Measurements from ENCODE around the gene WWOX. TPM values are rescaled to one million over a fixed set of nuclear protein-coding genes. Genes with fewer than 3 reads are reported as not detected.

The WWOX gene
- total and polyA plus RNA-seq, 2 donors (not counting 3 experiments of a cell fraction or from before 2014, with no cell fraction given), result 6.2 to 12.5 TPM

DNA sequence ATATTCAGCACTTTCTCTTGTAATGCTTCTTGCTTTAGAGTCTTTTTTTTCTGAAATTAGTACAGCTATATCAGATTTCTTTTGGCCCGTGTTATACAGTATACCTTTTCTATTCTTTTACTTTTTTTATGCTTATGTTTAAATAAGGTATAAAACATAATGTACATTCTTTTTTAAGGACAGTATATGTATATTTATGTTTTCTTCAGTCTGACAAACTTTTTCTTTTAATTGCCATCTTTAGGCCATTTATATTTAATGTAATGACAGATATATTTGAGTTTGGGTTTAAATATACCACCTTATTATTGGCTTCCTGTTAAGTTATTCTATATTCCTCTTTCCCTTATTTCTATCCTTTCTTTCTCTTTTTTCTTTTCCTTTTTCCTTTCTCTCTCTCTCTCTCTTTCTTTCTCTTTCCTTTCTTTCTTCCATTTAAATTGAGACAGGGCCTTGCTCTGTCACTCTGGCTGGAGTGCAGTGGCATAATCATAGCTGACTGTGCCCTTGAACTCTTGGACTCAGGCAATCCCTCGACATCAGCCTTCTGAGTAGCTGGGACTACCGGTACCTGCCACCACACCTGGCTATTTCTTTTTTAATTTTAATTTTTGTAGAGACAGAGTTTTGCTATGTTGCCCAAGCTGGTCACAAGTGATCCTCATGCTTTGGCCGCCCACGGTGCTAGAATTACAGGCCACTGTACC lies 61.7 kb downstream of the WWOX start:
- BruUV-seq (replicated peaks), result no TSS peak
- no peak overlapping the region for H3K4me3 ChIP-seq (replicated peaks in 1 of 3; ENCODE audit: insufficient read depth in 1 of 3, low read depth in 1 of 3, low read length in 3 of 3)
- CTCF ChIA-PET, result no interaction called here
- no peaks in the 10 kb centered on the region for H3K79me2 ChIP-seq (ENCODE audit: control insufficient read depth, insufficient read depth, low read length)
- no peaks in the 10 kb centered on the region for H3K9me1 ChIP-seq (replicated peaks; ENCODE audit: control insufficient read depth, extremely low read depth, insufficient read depth, low read length)
- H3K27ac ChIP-seq (ENCODE audit: insufficient read depth, low read depth, low read length), result no peak overlapping the region
- H3K27me3 ChIP-seq (ENCODE audit: control insufficient read depth in 2 of 2, insufficient read depth in 2 of 2, low read length in 2 of 2), result no peaks in the 10 kb centered on the region
- dilution Hi-C loops (cut with MboI; ENCODE audit: extremely low pct_ligation_motif_present, low sequenced_read_pairs) (no loop called here), intact Hi-C loops (cut with micrococcal nuclease) (no loop called here)
- H4K20me1 ChIP-seq (replicated peaks; ENCODE audit: control insufficient read depth, extremely low read depth, insufficient read depth, low read length), result no peaks in the 10 kb centered on the region
- FAIRE-seq (no peak), DNase-seq (ENCODE audit: low read depth, low spot score) (no peak)
- TF ChIP-seq POLR2A (IDR thresholded peaks at IDR 0.05; ENCODE audit: low read depth, low read length) (no peak), GATA2 (IDR thresholded peaks at IDR 0.05; ENCODE audit: insufficient read depth, insufficient read length, low read depth, low read length) (no peak), EZH2 (IDR thresholded peaks at IDR 0.05; ENCODE audit: borderline replicate concordance, low read depth, low read length, severe bottlenecking) (no peak)
- H3K9ac ChIP-seq (replicated peaks; ENCODE audit: extremely low read depth, insufficient read depth, low read length), result no peak overlapping the region
- no peaks in the 10 kb centered on the region for H3K9me3 ChIP-seq (replicated peaks; ENCODE audit: control insufficient read depth, insufficient read depth, low read length)
- H3K4me1 ChIP-seq (ENCODE audit: control insufficient read depth, extremely low read depth, insufficient read depth, low read length), result no peaks in the 10 kb centered on the region
- H3K36me3 ChIP-seq (ENCODE audit: control insufficient read depth in 2 of 2, extremely low read depth in 1 of 2, insufficient read depth in 2 of 2, low read length in 2 of 2), result no peaks in the 10 kb centered on the region
- H3K4me2 ChIP-seq (ENCODE audit: insufficient read depth, low read length), result no peak overlapping the region
- no peak overlapping the region for H2AFZ ChIP-seq (ENCODE audit: low read depth, low read length)
- POLR2A ChIA-PET, result no interaction called here

DNA sequence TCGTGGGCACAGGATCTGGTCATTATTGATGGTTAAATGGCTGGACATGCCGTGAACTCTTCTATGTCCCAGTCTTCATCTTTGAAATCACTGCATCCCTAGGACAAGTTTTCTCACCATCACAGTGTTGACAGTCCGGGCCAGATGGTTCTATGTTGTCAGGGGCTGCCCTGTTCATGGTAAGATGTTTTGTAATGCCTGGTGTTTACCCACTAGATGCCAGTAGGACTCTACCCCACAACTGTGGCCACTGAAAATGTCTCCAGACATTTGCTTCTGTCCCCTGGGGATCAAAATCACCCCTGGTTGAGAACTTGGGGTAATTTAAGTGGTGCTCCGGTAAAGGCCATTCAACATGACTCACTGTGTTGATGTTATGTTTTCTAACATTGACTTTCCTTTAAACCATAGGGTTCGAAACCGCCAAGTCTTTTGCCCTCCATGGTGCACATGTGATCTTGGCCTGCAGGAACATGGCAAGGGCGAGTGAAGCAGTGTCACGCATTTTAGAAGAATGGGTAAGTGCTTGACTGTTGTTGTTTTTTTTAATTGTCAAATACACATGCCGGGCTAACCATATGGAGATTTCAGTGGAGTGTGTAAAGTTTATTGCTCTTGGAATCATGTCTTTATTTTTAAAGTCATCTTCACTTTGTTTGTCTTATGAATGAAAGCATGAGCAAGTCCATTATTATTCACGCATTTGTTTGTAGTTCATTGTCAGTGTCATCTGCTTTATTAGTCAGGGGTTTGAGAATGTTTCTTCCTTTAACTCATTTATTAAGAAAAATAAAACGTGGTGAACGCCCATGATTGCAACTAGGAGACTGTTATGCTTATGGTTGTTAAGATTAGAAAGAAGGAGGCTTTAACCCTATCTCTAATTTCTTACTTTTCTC lies 64.6 kb downstream of the WWOX start:
- H3K4me2 ChIP-seq (ENCODE audit: insufficient read depth, low read length), result no peak overlapping the region
- H2AFZ ChIP-seq (ENCODE audit: low read depth, low read length), result no peak overlapping the region
- H3K4me1 ChIP-seq (ENCODE audit: control insufficient read depth, extremely low read depth, insufficient read depth, low read length), result no peaks in the 10 kb centered on the region
- intact Hi-C loops (cut with micrococcal nuclease), result no loop called here
- H3K9me3 ChIP-seq (replicated peaks; ENCODE audit: control insufficient read depth, insufficient read depth, low read length), result no peaks in the 10 kb centered on the region
- CTCF ChIA-PET, result no interaction called here
- no peaks in the 10 kb centered on the region for H3K27me3 ChIP-seq (ENCODE audit: control insufficient read depth in 2 of 2, insufficient read depth in 2 of 2, low read length in 2 of 2)
- dilution Hi-C loops (cut with MboI; ENCODE audit: extremely low pct_ligation_motif_present, low sequenced_read_pairs), result no loop called here
- H3K4me3 ChIP-seq (replicated peaks in 1 of 3; ENCODE audit: insufficient read depth in 1 of 3, low read depth in 1 of 3, low read length in 3 of 3), result no peak overlapping the region
- no peak for FAIRE-seq
- DNase-seq (ENCODE audit: low read depth, low spot score), result no peak
- no TSS peak for BruUV-seq (replicated peaks)
- no peaks in the 10 kb centered on the region for H3K36me3 ChIP-seq (ENCODE audit: control insufficient read depth in 2 of 2, extremely low read depth in 1 of 2, insufficient read depth in 2 of 2, low read length in 2 of 2)
- H3K79me2 ChIP-seq (ENCODE audit: control insufficient read depth, insufficient read depth, low read length), result no peaks in the 10 kb centered on the region
- TF ChIP-seq, protein P1, sequence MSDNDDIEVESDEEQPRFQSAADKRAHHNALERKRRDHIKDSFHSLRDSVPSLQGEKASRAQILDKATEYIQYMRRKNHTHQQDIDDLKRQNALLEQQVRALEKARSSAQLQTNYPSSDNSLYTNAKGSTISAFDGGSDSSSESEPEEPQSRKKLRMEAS (IDR thresholded peaks at IDR 0.05; ENCODE audit: insufficient read depth, insufficient read length), result no peak
- no peak for TF ChIP-seq MYC (IDR thresholded peaks at IDR 0.05; ENCODE audit: low read depth, low read length)
- no peak for TF ChIP-seq POLR2AphosphoS5 (IDR thresholded peaks at IDR 0.05; ENCODE audit: insufficient read depth, low read depth, low read length)
- no peak for TF ChIP-seq FOS (IDR thresholded peaks at IDR 0.05; ENCODE audit: borderline replicate concordance, insufficient read depth, low read length)
- TF ChIP-seq POLR2A (IDR thresholded peaks at IDR 0.05; ENCODE audit: low read depth, low read length), result no peak
- no peaks in the 10 kb centered on the region for H3K9me1 ChIP-seq (replicated peaks; ENCODE audit: control insufficient read depth, extremely low read depth, insufficient read depth, low read length)
- POLR2A ChIA-PET, result no interaction called here
- no peaks in the 10 kb centered on the region for H4K20me1 ChIP-seq (replicated peaks; ENCODE audit: control insufficient read depth, extremely low read depth, insufficient read depth, low read length)
- no peak overlapping the region for H3K9ac ChIP-seq (replicated peaks; ENCODE audit: extremely low read depth, insufficient read depth, low read length)
- no peak overlapping the region for H3K27ac ChIP-seq (ENCODE audit: insufficient read depth, low read depth, low read length)
